GM21529 (cell line): ENCODE results near the gene TFEC.
"Not testable (repeated sequence)": the region's sequence is repeated elsewhere in the genome, so short reads cannot be mapped to it uniquely, and the experiment has no call there.

ENCODE experiments used
- ATAC-seq: cut with Tn5 transposase; IDR thresholded peaks from one replicate; pipeline ENCODE4 v1.9.1; 2021; ENCODE audit not compliant: unreplicated experiment

Gene TFEC

DNA sequence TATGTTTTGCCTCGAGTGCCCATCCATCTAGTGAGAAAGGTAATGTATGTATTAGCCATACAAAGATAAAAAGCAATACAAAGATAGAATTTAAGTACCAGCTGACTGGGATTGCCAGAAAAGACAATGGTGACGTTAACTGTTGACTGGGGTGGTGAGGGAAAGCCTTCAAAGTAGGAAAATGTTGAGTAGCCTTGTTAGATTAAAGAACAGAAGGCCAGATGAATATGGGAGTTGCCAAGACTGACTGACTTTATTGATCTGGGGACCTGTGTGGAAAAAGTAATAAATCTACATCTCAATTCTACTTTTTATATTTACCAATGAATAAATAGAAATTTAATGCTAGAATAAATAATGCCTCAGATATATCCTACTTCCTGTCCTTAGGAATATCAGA is 97.7 kb downstream of the TFEC start:
- no peak for ATAC-seq

DNA sequence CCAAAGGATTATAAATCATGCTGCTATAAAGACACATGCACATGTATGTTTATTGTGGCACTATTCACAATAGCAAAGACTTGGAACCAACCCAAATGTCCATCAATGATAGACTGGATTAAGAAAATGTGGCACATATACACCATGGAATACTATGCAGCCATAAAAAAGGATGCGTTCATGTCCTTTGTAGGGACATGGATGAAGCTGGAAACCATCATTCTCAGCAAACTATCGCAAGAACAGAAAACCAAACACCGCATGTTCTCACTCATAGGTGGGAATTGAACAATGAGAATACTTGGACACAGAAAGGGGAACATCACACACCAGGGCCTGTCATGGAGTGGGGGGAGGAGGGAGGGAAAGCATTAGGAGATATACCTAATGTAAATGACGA is 100.4 kb downstream of the TFEC start:
- not testable (repeated sequence) for ATAC-seq

DNA sequence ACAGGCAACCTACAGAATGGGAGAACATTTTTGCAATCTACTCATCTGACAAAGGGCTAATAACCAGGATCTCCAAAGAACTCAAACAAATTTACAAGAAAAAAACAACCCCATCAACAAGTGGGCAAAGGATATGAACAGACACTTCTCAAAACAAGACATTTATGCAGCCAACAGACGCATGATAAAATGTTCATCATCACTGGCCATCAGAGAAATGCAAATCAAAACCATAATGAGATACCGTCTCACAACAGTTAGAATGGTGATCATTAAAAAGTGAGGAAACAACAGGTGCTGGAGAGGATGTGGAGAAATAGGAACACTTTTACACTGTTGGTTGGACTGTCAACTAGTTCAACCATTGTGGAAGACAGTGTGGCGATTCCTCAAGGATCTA is 100.8 kb downstream of the TFEC start:
- not testable (repeated sequence) for ATAC-seq

DNA sequence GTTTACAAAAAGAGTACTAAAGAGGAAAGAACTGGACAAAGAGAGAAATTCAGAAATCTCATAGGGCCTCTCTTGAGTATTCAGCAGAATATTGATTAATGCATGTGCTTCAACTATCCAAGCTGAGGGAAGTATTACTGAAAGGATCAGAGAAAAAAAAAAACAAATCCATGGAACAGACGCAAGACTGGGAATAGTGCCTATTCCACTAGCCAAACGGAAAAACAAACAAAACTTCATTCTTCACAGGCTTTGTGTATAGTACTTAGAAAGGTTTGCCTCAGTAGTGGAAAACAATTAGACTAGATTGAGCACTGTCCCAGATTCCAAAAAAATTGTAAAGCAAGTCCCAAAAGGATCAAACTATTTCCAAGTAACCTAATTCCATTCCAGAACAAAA is 106.2 kb downstream of the TFEC start:
- no peak for ATAC-seq

DNA sequence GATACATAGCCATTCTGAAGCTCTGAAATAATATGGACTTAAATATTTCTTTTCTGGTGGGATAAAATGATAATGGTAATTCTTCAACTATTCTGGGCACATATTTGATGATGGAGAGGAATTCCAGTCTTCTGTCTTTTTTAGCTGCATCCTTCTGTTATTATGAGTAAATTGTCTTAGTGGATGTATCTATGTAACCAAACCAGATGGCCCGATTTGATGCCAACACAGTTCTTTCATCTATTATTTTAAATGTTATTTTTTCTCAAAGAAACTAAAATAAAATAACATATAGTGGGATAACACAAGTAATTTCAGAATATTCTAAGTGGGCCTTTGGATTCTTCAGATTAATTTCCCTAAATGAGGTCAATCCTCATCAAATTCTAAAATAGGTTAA is 110.2 kb downstream of the TFEC start:
- ATAC-seq, result no peak

DNA sequence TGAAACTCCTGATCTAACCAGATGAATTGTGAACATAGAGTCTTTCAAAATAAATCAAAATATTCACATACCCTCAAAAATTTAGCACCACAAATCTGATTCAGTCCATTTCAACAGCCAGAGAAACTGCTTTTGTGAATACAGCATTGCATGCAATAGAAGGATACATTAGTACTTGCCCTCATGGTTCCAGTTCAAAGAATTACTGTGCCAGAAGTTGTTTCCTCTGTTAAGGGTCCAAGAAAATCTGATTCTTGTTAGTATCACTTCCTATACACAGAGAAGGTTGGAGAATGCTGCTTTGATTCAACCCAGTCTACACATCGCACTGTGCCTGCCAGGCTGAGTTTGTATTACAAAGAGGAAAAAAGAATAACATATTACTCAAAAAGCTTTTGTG is 115.6 kb downstream of the TFEC start:
- no peak for ATAC-seq

DNA sequence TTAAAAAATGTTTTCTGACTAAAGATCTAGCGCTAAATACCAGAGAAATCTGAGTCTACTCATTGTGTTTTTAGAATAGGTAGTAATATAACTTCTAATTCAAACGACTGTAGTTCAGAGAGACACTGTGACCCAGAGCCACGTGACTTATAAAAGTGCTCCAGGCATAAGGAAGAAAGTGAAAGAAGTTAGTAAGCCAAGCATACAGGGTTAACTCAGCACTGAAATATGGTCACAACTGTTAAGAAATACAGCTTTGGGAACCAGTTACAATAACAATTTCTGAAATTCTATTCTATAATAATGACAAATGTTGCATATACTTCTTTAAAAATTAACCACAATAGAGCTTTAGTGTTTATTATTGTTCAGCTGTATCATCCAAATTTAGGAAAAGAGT is 119.1 kb downstream of the TFEC start:
- no peak for ATAC-seq

DNA sequence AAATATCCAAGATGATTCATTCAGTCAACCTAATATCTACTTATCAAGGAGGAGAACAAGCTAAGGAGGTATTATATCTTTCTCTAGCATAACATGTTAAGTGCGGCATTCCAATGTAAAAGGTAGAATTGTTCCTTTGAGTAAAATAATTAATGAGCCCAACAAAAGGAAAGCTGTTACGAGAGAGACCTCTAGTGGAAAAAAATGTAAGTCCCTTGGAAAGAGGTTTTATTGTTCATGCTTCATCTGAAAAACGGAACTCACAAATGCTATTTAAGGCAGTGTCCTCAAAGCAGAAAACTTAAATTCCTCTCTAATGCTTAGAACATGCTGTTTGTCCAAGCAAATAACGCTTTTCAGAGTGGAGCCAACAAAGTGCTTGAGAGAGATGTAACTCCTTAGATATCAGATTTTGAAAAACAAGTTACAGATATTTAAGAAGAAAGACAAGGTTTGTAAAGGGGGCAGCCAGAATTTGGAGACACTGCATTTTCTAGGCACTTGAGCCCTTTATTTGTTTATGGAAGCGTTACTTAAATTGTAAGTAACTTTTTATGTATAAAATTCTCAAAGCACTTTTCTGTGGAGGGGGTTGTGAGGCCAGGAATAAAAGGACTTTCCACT is 119.9 kb downstream of the TFEC start:
- peak; percentile 70 for ATAC-seq

DNA sequence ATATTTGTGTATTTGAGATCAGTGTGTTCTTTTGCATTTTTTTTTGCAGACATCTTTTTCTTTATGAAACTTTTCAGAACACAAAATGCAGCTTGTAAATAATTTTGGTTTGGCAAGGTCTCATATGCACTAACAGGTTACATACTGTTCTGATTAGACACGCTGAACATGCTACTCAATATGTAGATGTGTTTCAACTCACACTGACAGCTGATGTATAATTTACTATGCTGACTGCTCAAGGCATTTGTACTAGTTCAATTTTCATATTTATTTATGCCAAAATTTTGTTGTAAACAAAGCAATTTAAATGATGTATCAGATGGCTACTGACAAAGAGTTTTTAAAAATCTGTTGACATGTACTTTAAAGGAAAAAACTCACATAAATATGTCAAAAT is 123.8 kb downstream of the TFEC start:
- no peak for ATAC-seq

DNA sequence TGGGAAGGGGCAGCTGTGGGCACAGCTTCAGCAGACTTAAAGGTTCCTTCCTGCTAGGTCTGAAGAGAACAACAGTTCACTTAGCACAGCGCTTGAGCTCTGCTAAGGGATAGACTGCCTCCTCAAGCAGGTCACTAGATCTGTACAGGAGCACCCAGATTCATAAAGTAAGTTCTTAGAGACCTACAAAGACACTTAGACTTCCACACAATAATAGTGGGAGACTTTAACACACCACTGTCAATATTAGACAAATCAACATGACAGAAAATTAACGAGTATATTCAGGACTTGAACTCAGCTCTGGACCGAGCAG is 140.9 kb downstream of the TFEC start:
- ATAC-seq, result no peak

DNA sequence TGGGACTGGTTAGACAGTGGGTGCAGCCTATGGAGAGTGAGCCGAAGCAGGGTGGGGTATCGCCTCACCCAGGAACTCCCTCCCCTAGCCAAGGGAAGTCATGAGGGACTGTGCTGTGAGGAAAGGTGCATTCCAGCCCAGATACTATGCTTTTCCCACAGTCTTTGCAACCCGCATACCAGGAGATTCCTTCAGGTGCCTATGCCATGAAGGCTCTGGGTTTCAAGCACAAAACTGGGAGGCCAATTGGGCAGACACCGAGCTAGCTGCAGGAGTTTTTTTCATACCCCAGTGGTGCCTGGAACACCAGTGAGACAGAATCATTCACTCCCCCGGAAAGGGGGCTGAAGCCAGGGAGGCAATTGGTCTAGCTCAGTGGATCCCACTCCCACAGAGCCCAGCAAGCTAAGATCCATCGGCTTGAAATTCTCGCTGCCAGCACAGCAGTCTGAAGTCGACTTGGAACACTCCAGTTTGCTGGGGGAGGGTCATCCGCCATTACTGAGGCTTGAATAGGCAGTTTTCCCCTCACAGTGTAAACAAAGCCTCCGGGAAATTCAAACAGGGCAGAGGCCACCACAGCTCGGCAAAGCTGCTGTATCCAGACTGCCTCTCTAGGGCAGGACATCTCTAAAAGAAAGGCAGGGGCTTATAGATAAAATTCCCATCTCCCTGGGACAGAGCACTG is 141.4 kb downstream of the TFEC start:
- no peak for ATAC-seq

DNA sequence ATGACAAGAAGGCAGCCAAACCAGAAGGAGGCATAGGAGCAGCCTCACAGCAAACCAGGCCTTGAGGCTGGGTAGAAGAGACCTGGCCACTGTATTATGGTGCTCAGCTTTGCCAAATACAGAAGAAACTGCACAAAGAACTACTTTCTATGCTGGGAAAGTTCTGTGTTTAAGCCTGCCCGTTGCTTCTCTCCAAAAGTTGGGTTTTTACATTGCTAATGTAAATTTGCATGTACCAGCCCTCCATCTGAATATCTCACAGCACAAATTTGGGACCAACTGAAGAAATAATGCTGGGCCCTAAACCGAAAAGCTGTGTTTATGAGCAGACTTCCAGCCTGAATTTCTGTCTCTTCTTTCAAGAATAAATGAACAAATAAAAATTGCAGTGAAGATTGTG is 145.0 kb downstream of the TFEC start:
- no peak for ATAC-seq
